ENCODE measurements around the gene PPIL4.
"Not testable (repeated sequence)": the region's sequence is repeated elsewhere in the genome, so short reads cannot be mapped to it uniquely, and the experiment has no call there.

The PPIL4 gene

GRCh38 chr6:149463781-149464180 lies 82.1 kb downstream of the PPIL4 start:
- H3K4me1 ChIP-seq (ENCODE audit: insufficient read depth, low read length): no peaks in the 10 kb centered on the region
- H3K9me3 ChIP-seq (ENCODE audit: insufficient read depth, low read depth, low read length): no peaks in the 10 kb centered on the region
- no peak overlapping the region for H3K4me3 ChIP-seq (ENCODE audit: low read length)
- H3K27ac ChIP-seq (ENCODE audit: low read length): no peak overlapping the region
- H3K36me3 ChIP-seq (ENCODE audit: insufficient read depth, low read depth, low read length): no peaks in the 10 kb centered on the region
- H3K9ac ChIP-seq (ENCODE audit: low read depth, low read length): no peak overlapping the region
- no peaks in the 10 kb centered on the region; the same call in 1 of the 2 replicates for H3K27me3 ChIP-seq (ENCODE audit: insufficient read depth, low read length)

GRCh38 chr6:149462712-149463111 lies 83.1 kb downstream of the PPIL4 start:
- not testable (repeated sequence) for H3K9ac ChIP-seq (ENCODE audit: low read depth, low read length); H3K4me1 ChIP-seq (ENCODE audit: insufficient read depth, low read length); H3K27me3 ChIP-seq (ENCODE audit: insufficient read depth, low read length); H3K9me3 ChIP-seq (ENCODE audit: insufficient read depth, low read depth, low read length); H3K27ac ChIP-seq (ENCODE audit: low read length); H3K4me3 ChIP-seq (ENCODE audit: low read length); H3K36me3 ChIP-seq (ENCODE audit: insufficient read depth, low read depth, low read length)

DNA sequence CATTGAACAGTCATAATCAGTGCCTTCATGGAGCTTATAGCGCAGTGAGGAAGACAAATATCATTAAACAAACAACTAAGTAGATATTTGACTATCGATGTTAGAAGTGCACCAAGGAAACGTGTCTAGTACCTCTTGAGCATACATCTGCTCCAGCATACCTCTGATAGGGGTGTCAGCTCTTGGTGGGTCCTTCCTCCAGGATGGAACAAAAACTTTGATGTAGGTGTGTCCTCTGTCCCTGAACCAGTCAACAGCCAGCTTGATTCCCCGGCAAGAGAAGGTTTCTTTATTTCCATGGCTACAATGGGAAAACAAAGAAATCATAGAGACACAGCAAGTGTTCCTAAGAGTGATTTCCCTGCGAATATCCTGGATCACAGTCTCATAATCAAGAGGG lies 84.2 kb downstream of the PPIL4 start:
- no peaks in the 10 kb centered on the region for H3K36me3 ChIP-seq (ENCODE audit: insufficient read depth, low read depth, low read length)

DNA sequence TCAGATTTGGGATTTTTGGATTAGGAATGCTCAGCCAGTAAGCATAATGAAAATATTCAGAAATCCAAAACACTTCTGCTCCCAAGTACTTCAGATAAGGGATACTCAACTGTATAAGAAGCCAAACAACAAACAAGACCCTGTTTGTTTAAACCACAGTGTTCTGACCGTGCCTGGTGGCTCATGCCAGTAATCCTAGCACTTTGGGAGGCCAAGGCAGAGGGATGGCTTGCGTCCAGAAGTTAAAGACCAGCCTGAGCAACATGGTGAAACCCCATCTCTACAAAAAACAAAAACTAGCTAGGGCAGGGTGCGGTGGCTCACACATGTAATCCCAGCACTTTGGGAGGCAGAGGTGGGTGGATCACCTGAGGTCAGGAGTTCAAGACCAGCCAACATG lies 85.6 kb downstream of the PPIL4 start:
- H3K9me3 ChIP-seq (ENCODE audit: insufficient read depth, low read depth, low read length); H3K9ac ChIP-seq (ENCODE audit: low read depth, low read length); H3K27me3 ChIP-seq (ENCODE audit: insufficient read depth, low read length); H3K4me1 ChIP-seq (ENCODE audit: insufficient read depth, low read length); H3K27ac ChIP-seq (ENCODE audit: low read length); H3K36me3 ChIP-seq (ENCODE audit: insufficient read depth, low read depth, low read length); H3K4me3 ChIP-seq (ENCODE audit: low read length): not testable (repeated sequence)

More for the DNA sequence above, 84.2 kb downstream of the PPIL4 start:
- H3K9me3 ChIP-seq (ENCODE audit: insufficient read depth, low read depth, low read length): no peaks in the 10 kb centered on the region
- H3K4me1 ChIP-seq (ENCODE audit: insufficient read depth, low read length): no peaks in the 10 kb centered on the region
- H3K27ac ChIP-seq (ENCODE audit: low read length): no peak overlapping the region
- no peak overlapping the region for H3K9ac ChIP-seq (ENCODE audit: low read depth, low read length)
- no peaks in the 10 kb centered on the region; the same call in 1 of the 2 replicates for H3K27me3 ChIP-seq (ENCODE audit: insufficient read depth, low read length)
- H3K4me3 ChIP-seq (ENCODE audit: low read length): no peak overlapping the region

DNA sequence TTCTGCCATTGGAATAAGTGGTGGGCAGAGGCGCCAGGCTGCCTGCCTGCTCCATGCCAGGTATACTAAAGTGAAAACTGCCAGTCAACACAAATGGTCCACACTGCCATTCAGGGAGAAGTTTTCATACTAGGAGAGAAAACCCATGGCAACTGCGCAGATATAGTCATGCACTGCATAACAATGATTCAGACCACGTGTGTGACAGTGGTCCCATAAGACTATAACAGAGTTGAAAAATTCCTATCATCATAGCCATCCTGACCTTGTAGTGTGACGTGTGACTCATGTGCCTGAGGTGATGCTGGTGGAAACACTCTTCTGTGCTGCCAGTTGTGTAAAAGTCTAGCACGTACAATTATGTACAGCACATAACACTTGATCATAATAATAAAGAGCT lies 86.1 kb downstream of the PPIL4 start:
- H3K36me3 ChIP-seq (ENCODE audit: insufficient read depth, low read depth, low read length): no peaks in the 10 kb centered on the region
- H3K4me1 ChIP-seq (ENCODE audit: insufficient read depth, low read length): no peaks in the 10 kb centered on the region
- no peaks in the 10 kb centered on the region; the same call in 1 of the 2 replicates for H3K27me3 ChIP-seq (ENCODE audit: insufficient read depth, low read length)
- no peak overlapping the region for H3K4me3 ChIP-seq (ENCODE audit: low read length)
- no peak overlapping the region for H3K9ac ChIP-seq (ENCODE audit: low read depth, low read length)
- H3K27ac ChIP-seq (ENCODE audit: low read length): no peak overlapping the region
- H3K9me3 ChIP-seq (ENCODE audit: insufficient read depth, low read depth, low read length): no peaks in the 10 kb centered on the region

GRCh38 chr6:149458806-149459205 lies 87.0 kb downstream of the PPIL4 start:
- no peaks in the 10 kb centered on the region for H3K36me3 ChIP-seq (ENCODE audit: insufficient read depth, low read depth, low read length)
- H3K9me3 ChIP-seq (ENCODE audit: insufficient read depth, low read depth, low read length): no peaks in the 10 kb centered on the region
- no peak overlapping the region for H3K4me3 ChIP-seq (ENCODE audit: low read length)
- H3K4me1 ChIP-seq (ENCODE audit: insufficient read depth, low read length): no peaks in the 10 kb centered on the region
- peaks cover 4% of the 10 kb centered on the region; the same call in 1 of the 2 replicates for H3K27me3 ChIP-seq (ENCODE audit: insufficient read depth, low read length)
- H3K27ac ChIP-seq (ENCODE audit: low read length): no peak overlapping the region
- no peak overlapping the region for H3K9ac ChIP-seq (ENCODE audit: low read depth, low read length)

DNA sequence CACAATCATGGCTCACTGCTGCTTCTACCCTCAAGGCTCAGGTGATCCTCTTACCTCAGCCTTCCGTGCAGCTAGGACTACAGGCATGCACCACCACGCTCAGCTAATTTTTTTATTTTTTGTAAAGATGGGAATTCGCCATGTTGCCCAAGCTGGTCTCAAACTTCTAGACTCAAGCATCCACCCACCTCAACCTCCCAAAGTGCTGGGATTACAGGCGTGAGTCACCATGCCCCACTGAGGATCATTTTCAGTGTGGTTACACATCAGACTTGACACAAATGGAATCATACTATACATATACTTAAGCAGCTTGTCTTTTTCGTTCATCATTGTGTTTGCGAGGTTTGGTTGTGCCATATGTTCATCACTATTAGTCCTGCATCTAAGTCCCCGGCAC lies 87.6 kb downstream of the PPIL4 start:
- H3K4me1 ChIP-seq (ENCODE audit: insufficient read depth, low read length): no peaks in the 10 kb centered on the region
- no peaks in the 10 kb centered on the region for H3K9me3 ChIP-seq (ENCODE audit: insufficient read depth, low read depth, low read length)
- no peak overlapping the region for H3K4me3 ChIP-seq (ENCODE audit: low read length)
- no peak overlapping the region for H3K27ac ChIP-seq (ENCODE audit: low read length)
- peaks cover 10% of the 10 kb centered on the region for H3K27me3 ChIP-seq (ENCODE audit: insufficient read depth, low read length)
- H3K9ac ChIP-seq (ENCODE audit: low read depth, low read length): no peak overlapping the region
- no peaks in the 10 kb centered on the region for H3K36me3 ChIP-seq (ENCODE audit: insufficient read depth, low read depth, low read length)

DNA sequence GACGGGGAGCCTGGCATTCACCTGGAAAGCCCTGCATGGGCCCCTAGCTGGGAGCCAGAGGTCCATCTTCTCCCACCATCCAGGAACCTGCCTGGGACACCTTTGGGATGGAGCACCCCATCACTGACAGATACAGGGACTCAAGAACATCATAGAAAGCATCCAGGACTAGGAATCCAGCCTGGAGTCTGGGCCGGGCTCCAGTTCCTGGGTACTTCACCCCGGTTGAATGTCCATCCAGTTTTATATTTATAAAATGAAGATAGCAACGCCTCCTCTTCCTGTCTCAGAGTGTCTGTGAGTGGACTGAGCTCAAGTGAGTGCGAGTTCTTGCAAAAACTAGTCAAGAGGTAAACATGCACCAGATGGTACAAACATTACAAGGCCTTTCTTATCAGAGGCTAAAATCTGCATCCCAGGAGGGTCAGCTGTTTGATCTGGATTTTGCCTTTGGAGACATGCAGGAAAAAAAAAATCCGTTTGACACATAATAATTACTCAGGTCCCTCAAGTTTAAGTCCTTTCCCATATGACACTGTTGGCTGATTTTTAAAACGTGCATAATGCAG lies 88.4 kb downstream of the PPIL4 start:
- H3K27ac ChIP-seq (ENCODE audit: low read length): no peak overlapping the region
- H3K9ac ChIP-seq (ENCODE audit: low read depth, low read length): no peak overlapping the region
- H3K27me3 ChIP-seq (ENCODE audit: insufficient read depth, low read length): peaks cover 18% of the 10 kb centered on the region
- H3K9me3 ChIP-seq (ENCODE audit: insufficient read depth, low read depth, low read length): no peaks in the 10 kb centered on the region
- H3K4me1 ChIP-seq (ENCODE audit: insufficient read depth, low read length): no peaks in the 10 kb centered on the region
- no peaks in the 10 kb centered on the region for H3K36me3 ChIP-seq (ENCODE audit: insufficient read depth, low read depth, low read length)
- H3K4me3 ChIP-seq (ENCODE audit: low read length): no peak overlapping the region

DNA sequence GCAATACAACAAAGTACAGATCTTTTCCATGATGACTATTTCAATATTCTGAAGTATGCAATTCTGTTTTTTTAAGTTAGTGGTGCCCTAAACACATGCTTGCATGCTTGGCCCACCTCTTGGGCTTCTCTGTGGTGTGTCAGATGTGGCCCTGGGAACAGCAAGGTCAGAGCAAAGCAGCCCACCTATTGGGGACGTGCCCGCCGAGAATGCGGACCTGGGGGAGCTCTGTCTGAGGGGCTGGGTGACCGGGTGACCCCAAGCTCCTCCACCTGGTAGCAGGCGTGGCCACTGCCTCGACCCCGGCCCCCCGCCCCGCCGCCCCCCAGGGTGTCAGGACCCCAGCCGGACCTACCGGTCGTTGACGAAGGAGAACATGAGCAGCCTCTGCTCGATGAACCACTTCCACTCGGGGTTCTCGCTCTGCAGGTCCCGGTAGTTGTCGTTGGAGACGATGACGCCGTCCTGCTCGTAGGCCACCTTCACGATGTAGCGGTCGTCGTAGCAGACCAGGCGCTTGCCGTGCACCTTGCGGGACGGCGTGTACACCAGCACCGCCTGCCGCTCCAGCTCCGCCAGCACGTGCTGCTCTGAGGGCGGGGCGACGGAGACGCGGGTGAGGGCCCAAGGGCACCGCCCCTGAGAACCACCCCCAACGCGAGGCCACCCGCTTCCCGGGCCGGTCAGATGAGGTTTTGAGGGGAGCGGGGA lies 89.4 kb downstream of the PPIL4 start:
- Histone ChIP-seq H3K9me3 (ENCODE audit: insufficient read depth, low read depth, low read length) (no peaks in the 10 kb centered on the region), H3K36me3 (ENCODE audit: insufficient read depth, low read depth, low read length) (no peaks in the 10 kb centered on the region), H3K27me3 (ENCODE audit: insufficient read depth, low read length) (peaks cover 27% of the 10 kb centered on the region), H3K4me1 (ENCODE audit: insufficient read depth, low read length) (no peaks in the 10 kb centered on the region), H3K9ac (ENCODE audit: low read depth, low read length) (no peak overlapping the region), H3K4me3 (ENCODE audit: low read length) (no peak overlapping the region), H3K27ac (ENCODE audit: low read length) (no peak overlapping the region)

GRCh38 chr6:149455031-149455732 lies 90.7 kb downstream of the PPIL4 start:
- Histone ChIP-seq H3K27ac (ENCODE audit: low read length) (no peak overlapping the region), H3K4me3 (ENCODE audit: low read length) (no peak overlapping the region), H3K4me1 (ENCODE audit: insufficient read depth, low read length) (no peaks in the 10 kb centered on the region), H3K27me3 (ENCODE audit: insufficient read depth, low read length) (peaks cover 40% of the 10 kb centered on the region), H3K9me3 (ENCODE audit: insufficient read depth, low read depth, low read length) (no peaks in the 10 kb centered on the region), H3K9ac (ENCODE audit: low read depth, low read length) (no peak overlapping the region), H3K36me3 (ENCODE audit: insufficient read depth, low read depth, low read length) (no peaks in the 10 kb centered on the region)
